ENCODE data around the gene KRIT1. TPM values are rescaled to one million over a fixed set of nuclear protein-coding genes. Genes with fewer than 3 reads are reported as not detected.

The KRIT1 gene
- total and polyA plus RNA-seq, 10 donors, result 13.7 to 131 (median 58.0) TPM

DNA sequence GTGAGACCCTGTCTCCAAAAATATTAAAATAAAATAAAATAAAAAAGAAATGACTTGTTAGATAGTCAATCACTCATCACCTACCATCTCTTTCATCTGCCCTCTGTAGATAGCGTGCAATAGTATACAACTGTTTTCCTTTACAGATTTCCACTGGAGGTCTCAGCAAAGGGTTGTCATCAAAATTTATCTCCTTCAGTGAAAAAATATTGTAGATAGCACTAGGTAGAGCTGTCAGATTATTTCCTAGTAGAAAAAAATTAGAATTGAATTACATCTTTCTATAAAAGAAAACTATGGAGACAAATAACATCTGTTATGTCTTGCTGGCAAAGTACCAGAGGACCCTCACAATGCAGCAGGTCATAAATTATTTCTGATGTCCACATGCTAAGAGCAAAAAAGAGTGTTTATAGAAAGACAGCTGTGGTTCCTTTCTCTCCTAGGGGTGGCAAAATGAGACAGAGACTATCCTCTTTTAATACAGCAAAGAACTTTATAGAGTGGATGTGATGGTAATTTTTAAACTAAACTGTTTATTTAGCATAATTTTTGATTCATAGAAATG is 95.2 kb downstream of the KRIT1 start:
- DNase-seq, result no peak
- 58 to 92% (median 77%) methylated on average over 1 of the region's 1 CpG for WGBS, 5 donors
- no peak overlapping the region for H3K4me3 ChIP-seq
- no peaks in the 10 kb centered on the region for H3K9me3 ChIP-seq
- intact Hi-C loops (cut with DNase I; ENCODE audit: low total_unique reads), result no loop called here
- H3K27me3 ChIP-seq (replicated peaks in 1 of 7), result no peaks in the 10 kb centered on the region
- no peak overlapping the region for H3K27ac ChIP-seq
- no peaks in the 10 kb centered on the region for H3K36me3 ChIP-seq
- no peaks in the 10 kb centered on the region for H3K4me1 ChIP-seq
- TF ChIP-seq POLR2AphosphoS5 (IDR thresholded peaks at IDR 0.05) (no peak), POLR2A (IDR thresholded peaks at IDR 0.05) (no peak)
- TF ChIP-seq, protein P1, sequence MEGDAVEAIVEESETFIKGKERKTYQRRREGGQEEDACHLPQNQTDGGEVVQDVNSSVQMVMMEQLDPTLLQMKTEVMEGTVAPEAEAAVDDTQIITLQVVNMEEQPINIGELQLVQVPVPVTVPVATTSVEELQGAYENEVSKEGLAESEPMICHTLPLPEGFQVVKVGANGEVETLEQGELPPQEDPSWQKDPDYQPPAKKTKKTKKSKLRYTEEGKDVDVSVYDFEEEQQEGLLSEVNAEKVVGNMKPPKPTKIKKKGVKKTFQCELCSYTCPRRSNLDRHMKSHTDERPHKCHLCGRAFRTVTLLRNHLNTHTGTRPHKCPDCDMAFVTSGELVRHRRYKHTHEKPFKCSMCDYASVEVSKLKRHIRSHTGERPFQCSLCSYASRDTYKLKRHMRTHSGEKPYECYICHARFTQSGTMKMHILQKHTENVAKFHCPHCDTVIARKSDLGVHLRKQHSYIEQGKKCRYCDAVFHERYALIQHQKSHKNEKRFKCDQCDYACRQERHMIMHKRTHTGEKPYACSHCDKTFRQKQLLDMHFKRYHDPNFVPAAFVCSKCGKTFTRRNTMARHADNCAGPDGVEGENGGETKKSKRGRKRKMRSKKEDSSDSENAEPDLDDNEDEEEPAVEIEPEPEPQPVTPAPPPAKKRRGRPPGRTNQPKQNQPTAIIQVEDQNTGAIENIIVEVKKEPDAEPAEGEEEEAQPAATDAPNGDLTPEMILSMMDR (IDR thresholded peaks at IDR 0.05 in 8 of 11, conservative IDR thresholded peaks at IDR 0.05 in 3 of 11), result no peak

DNA sequence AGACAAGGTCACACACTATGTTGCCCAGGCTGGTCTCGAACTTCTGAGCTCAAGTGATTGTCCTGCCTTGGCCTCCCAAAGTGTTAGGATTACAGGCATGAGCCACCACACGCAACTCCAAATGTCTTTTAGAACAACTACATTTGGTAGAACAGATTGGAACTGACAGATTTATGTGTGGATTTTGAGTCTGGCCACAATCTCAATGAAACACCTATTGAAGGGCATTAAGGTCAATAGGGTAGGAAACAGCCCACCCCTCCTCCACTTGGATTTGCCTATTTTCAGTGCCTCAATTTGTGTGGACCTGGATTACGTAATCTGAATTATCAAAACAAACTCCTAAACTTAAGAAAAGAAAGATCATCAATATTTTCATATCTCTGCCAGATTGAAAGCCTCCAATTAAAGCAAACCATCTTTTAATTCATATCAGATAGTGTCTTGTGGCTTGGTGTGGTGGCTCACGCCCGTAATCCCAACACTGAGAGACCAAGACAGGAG is 95.9 kb downstream of the KRIT1 start:
- H3K27ac ChIP-seq, result no peak overlapping the region
- H3K4me1 ChIP-seq, result no peaks in the 10 kb centered on the region
- H3K36me3 ChIP-seq, result no peaks in the 10 kb centered on the region
- 89 to 94% (median 92%) methylated on average over 5 of the region's 5 CpGs for WGBS, 5 donors
- H3K4me3 ChIP-seq, result no peak overlapping the region
- DNase-seq, result no peak
- TF ChIP-seq, protein P1 (IDR thresholded peaks at IDR 0.05 in 8 of 11, conservative IDR thresholded peaks at IDR 0.05 in 3 of 11), result no peak
- TF ChIP-seq POLR2AphosphoS5 (IDR thresholded peaks at IDR 0.05) (no peak), POLR2A (IDR thresholded peaks at IDR 0.05) (no peak)
- H3K27me3 ChIP-seq (replicated peaks in 1 of 7), result no peaks in the 10 kb centered on the region
- H3K9me3 ChIP-seq, result no peaks in the 10 kb centered on the region
- intact Hi-C loops (cut with DNase I; ENCODE audit: low total_unique reads), result no loop called here

Small RNA genes lying within 50 kb of the gene (microRNA-seq; reads per million reads assigned to microRNA genes)
- gene MIR1285-1, result 0 reads per million in 3 donors

Small RNA genes lying within 50 kb of the gene (small RNA-seq; reads per million reads assigned to genes)
- gene MIR1285-1 (0 reads per million in 4 donors), gene RF00019 (0 reads per million in 4 donors)

Other genes with a start within 250 kb of the KRIT1 start
- 10 to 100 TPM; 18.7 to 34.4 (median 27.9) TPM for gene CYP51A1, start 111.4 kb downstream of the KRIT1 start, total RNA-seq
- 1 to 10 TPM; 4.2 to 9.7 (median 6.1) TPM for gene CYP51A1, start 111.4 kb downstream of the KRIT1 start, polyA plus RNA-seq
- gene LRRD1, start 66.8 kb downstream of the KRIT1 start, total RNA-seq, result under 1 TPM in 3 of 7 donors, not detected in 4; 0.24 to 0.34 (median 0.26) TPM
- under 1 TPM in 1 of 3 donors, not detected in 2; 0.09 TPM for gene LRRD1, start 66.8 kb downstream of the KRIT1 start, polyA plus RNA-seq
- gene ANKIB1, start 60 bp upstream of the KRIT1 start, total RNA-seq, result 10 to 100 TPM; 30.5 to 75.3 (median 49.8) TPM
- 10 to 100 TPM in 1 of 3 donors, 1 to 10 TPM in 2; 9.0 to 10.5 (median 9.0) TPM for gene ANKIB1, start 60 bp upstream of the KRIT1 start, polyA plus RNA-seq
- gene GATAD1, start 201.6 kb upstream of the KRIT1 start, total RNA-seq, result 10 to 100 TPM; 23.3 to 56.9 (median 43.4) TPM
- gene GATAD1, start 201.6 kb upstream of the KRIT1 start, polyA plus RNA-seq, result 10 to 100 TPM; 14.2 to 18.1 (median 17.5) TPM
- gene ERVW-1, start 232.0 kb upstream of the KRIT1 start, total RNA-seq, result not detected
- gene ERVW-1, start 232.0 kb upstream of the KRIT1 start, polyA plus RNA-seq, result not detected

Measured in spleen (tissue), 11 donors.